Gastrocnemius medialis (tissue), 4 donors: ENCODE results near the gene COQ8B.
A peak's percentile ranks its signal among the peaks of the same experiment; 100 is the strongest.

ENCODE experiments used
- CTCF ChIP-seq, 5 experiments: fragments of 450-650 bp in 3 of 5; fragments of 200-600 bp in 2 of 5; sonication (generic) in 2 of 5; IDR thresholded peaks in 4 of 5; conservative IDR thresholded peaks in 1 of 5; 1 replicate in 4 of 5; 2 replicates in 1 of 5; pipeline ENCODE4 v1.5.1; 2016 to 2019; ENCODE audit warnings: antibody characterized with exemption in 5 of 5, mild to moderate bottlenecking in 3 of 5, moderate library complexity in 3 of 5
- POLR2A ChIP-seq, 2 donors: fragments of 450-650 bp; IDR thresholded peaks; one replicate each; pipeline ENCODE4 v1.6.1; 2017; ENCODE audit warnings: antibody characterized with exemption in 2 of 2, mild to moderate bottlenecking in 2 of 2, moderate library complexity in 2 of 2

GRCh38 chr19:40744554-40745401 is 28.1 kb upstream of the COQ8B start:
- TF ChIP-seq POLR2A (IDR thresholded peaks at IDR 0.05) (no peak), CTCF (IDR thresholded peaks at IDR 0.05 in 4 of 5, conservative IDR thresholded peaks at IDR 0.05 in 1 of 5) (peak in 2 of 5 experiments; percentile 14 to 20)
